HG02798 (cell line): ENCODE data around the gene PFDN4.
"Not testable (repeated sequence)": the region's sequence is repeated elsewhere in the genome, so short reads cannot be mapped to it uniquely, and the experiment has no call there.

Source experiments
- ATAC-seq: cut with Tn5 transposase; IDR thresholded peaks from one replicate; pipeline ENCODE4 v1.9.1; 2021; ENCODE audit warnings: mild to moderate bottlenecking; ENCODE audit not compliant: unreplicated experiment, poor library complexity

The PFDN4 gene

GRCh38 chr20:54257071-54257816, 49.4 kb downstream of the PFDN4 start:
- ATAC-seq: no peak

- no peak for ATAC-seq
Measured at GRCh38 chr20:54260116-54260515, 52.2 kb downstream of the PFDN4 start.

- no peak for ATAC-seq
Measured at GRCh38 chr20:54262671-54263070, 54.8 kb downstream of the PFDN4 start.

- no peak for ATAC-seq
Measured at GRCh38 chr20:54263116-54263690, 55.3 kb downstream of the PFDN4 start.

GRCh38 chr20:54265791-54266190, 57.9 kb downstream of the PFDN4 start:
- ATAC-seq: not testable (repeated sequence)

GRCh38 chr20:54266844-54267243, 59.0 kb downstream of the PFDN4 start:
- no peak for ATAC-seq

- no peak for ATAC-seq
Measured at GRCh38 chr20:54267483-54268003, 59.7 kb downstream of the PFDN4 start.

- ATAC-seq: no peak
Measured at GRCh38 chr20:54268941-54269340, 61.1 kb downstream of the PFDN4 start.
